ENCODE data around the gene NDUFS7. TPM values are rescaled to one million over a fixed set of nuclear protein-coding genes. Genes with fewer than 3 reads are reported as not detected.

The NDUFS7 gene
- total RNA-seq, 1 donor from 2014 or later = 83.3 TPM

DNA sequence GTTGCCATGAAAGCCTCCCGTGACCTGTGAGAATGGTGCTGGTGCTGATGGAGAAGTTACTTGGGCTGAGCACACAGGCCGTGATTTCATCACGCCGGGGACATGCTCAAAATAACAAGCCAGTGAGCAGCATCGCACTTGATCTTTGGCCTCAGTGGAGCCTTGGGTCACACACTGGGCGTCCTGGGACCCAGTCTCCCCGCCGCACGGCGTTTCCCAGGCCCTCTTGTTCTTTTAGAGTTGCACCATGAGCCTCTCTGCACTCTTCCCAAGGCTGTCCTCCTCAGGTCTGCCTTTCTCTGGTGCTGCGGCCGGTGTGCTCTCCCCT is 9.5 kb upstream of the NDUFS7 start:
- TF ChIP-seq, protein P1, sequence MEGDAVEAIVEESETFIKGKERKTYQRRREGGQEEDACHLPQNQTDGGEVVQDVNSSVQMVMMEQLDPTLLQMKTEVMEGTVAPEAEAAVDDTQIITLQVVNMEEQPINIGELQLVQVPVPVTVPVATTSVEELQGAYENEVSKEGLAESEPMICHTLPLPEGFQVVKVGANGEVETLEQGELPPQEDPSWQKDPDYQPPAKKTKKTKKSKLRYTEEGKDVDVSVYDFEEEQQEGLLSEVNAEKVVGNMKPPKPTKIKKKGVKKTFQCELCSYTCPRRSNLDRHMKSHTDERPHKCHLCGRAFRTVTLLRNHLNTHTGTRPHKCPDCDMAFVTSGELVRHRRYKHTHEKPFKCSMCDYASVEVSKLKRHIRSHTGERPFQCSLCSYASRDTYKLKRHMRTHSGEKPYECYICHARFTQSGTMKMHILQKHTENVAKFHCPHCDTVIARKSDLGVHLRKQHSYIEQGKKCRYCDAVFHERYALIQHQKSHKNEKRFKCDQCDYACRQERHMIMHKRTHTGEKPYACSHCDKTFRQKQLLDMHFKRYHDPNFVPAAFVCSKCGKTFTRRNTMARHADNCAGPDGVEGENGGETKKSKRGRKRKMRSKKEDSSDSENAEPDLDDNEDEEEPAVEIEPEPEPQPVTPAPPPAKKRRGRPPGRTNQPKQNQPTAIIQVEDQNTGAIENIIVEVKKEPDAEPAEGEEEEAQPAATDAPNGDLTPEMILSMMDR (conservative IDR thresholded peaks at IDR 0.05) = no peak
- no peak overlapping the region for H3K4me3 Mint-ChIP-seq
- no peaks in the 10 kb centered on the region for H3K27me3 Mint-ChIP-seq
- no peak for DNase-seq (ENCODE audit: extremely low spot score, unreplicated experiment)
- peaks cover 12% of the 10 kb centered on the region for H3K36me3 Mint-ChIP-seq
- no peaks in the 10 kb centered on the region for H3K4me1 Mint-ChIP-seq (ENCODE audit: unreplicated experiment)
- H3K27ac Mint-ChIP-seq = no peak overlapping the region
- H3K9me3 Mint-ChIP-seq = no peaks in the 10 kb centered on the region

GRCh38 chr19:1376415-1376805 is 7.3 kb upstream of the NDUFS7 start:
- TF ChIP-seq, protein P1 (conservative IDR thresholded peaks at IDR 0.05) = no peak
- H3K27me3 Mint-ChIP-seq = no peaks in the 10 kb centered on the region
- no peak overlapping the region for H3K27ac Mint-ChIP-seq
- peaks cover 9% of the 10 kb centered on the region for H3K36me3 Mint-ChIP-seq
- H3K4me3 Mint-ChIP-seq = no peak overlapping the region
- peaks cover 2% of the 10 kb centered on the region for H3K4me1 Mint-ChIP-seq (ENCODE audit: unreplicated experiment)
- H3K9me3 Mint-ChIP-seq = no peaks in the 10 kb centered on the region
- DNase-seq (ENCODE audit: extremely low spot score, unreplicated experiment) = no peak

DNA sequence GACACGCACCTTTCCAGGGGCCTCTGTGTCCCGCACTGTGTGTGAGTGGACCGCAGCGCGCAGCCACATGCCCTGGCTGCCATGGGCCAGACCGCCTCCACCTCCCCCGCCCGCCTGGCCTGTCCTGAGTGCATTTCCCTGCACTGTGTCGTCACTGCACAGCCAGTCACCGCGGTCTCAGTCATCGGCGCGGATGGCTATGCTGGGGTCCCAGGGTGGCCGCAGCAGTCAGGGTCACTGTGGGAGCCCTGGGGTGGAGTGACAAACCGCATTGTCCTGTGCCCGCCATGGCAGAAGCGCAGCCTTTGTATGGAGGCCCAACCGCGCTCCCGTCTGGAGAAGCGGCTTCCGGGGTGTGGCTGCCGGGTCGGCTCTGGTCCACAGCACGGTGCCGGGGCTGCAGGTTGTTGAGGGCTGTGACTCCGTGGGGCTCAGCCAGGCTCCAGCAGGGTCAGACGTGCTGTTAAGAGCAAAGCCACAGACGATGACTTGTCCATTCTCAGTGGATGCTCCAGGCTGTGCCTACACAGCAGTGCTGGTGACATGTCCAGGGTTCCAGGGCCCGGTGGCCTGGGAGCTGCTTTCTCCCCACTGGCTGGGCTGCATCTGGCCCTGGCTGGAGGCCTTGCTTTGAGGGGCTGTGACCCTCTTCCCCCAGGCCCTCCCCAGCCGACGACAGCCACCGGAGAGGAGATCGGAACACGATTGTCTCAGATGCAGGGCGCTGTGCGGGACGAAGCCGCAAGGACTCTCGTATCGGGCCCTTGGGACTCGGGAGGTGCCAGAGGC is 6.3 kb upstream of the NDUFS7 start:
- Mint-ChIP-seq H3K9me3 (no peaks in the 10 kb centered on the region), H3K27ac (no peak overlapping the region), H3K36me3 (peaks cover 9% of the 10 kb centered on the region), H3K4me1 (ENCODE audit: unreplicated experiment) (peaks cover 4% of the 10 kb centered on the region), H3K4me3 (no peak overlapping the region), H3K27me3 (no peaks in the 10 kb centered on the region)
- no peak for DNase-seq (ENCODE audit: extremely low spot score, unreplicated experiment)
- TF ChIP-seq, protein P1 (conservative IDR thresholded peaks at IDR 0.05) = no peak

DNA sequence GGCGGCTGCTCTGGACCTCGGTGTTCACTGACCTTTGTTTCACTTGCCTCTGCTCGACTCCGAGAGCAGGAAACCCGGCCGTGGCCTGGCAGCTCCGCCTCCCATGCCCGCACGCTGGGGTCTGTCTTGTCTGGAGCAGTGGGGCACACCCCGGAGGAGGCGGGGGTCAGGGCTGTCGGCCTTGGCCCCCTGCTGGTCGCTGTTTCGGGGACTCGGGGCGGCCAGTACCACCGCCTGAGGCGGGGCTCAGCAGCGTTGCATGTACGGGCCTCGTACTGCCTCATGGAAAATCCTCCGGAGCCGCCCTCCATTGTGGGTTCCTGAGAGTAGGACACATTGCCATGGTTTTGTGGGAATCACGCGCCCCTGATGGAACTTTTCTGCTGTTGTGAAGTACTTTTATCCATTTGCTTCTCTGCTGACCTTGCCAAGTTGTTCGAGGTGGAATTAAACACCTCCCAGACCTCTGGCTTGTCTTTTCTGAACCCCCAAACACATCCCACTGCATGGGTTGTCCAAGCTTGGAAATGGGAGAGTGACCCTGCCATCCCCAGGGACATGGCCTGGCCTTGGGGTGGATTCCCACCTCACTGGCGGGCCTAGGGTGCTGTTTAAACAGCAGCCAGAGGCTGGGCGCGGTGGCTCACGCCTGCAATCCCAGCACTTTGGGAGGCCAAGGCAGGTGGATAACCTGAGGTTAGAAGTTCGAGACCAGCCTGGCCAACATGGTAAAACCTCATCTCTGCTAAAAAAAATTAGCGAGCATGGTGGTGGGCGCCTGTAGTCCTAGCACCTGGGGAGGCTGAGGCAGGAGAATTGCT is 5.5 kb upstream of the NDUFS7 start:
- Mint-ChIP-seq H3K36me3 (peaks cover 11% of the 10 kb centered on the region), H3K27me3 (peaks cover 5% of the 10 kb centered on the region), H3K4me1 (ENCODE audit: unreplicated experiment) (peaks cover 10% of the 10 kb centered on the region), H3K27ac (no peak overlapping the region), H3K9me3 (no peaks in the 10 kb centered on the region), H3K4me3 (no peak overlapping the region)
- TF ChIP-seq, protein P1 (conservative IDR thresholded peaks at IDR 0.05) = peak; percentile 43
- DNase-seq (ENCODE audit: extremely low spot score, unreplicated experiment) = no peak

DNA sequence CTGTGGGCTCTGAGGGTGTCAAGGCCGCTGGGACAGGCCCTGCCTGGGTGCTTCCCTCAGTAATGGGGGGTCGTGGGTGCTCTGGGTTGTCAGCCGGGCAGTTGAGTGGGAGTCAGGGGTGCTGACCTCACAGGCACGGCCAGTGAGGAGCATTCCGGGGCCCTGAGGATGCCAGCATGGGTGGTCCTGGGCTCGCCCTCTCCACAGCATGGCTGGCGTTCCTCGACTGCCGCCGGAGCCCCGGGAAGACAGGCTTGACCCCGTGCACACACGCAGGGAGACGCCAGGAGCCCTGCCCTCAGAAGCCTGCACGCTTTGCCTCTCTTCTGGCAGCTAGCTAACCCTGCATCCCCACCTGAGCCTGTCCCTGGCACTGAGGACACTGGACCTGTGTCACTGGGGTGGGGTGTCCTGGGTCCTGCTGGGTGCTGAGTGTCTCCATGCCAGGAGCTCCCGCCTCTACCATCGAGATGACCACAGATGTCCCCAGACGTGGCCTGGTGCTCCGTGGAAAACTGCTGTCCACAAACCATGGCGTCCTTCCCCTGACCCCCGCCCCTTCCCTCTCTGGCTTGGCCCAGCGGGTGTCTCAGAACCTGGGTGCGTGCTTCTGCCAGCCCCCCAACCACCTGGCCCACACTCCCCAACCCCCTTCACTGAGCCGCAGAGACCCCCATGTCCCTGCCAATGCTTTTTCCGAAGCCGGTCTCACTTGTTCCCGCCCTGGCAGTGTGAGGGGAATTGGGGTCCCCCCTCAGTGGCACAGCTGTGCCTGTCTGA is 4.4 kb upstream of the NDUFS7 start:
- H3K27ac Mint-ChIP-seq = no peak overlapping the region
- H3K4me1 Mint-ChIP-seq (ENCODE audit: unreplicated experiment) = peaks cover 14% of the 10 kb centered on the region
- H3K36me3 Mint-ChIP-seq = peaks cover 12% of the 10 kb centered on the region
- TF ChIP-seq, protein P1 (conservative IDR thresholded peaks at IDR 0.05) = no peak
- H3K4me3 Mint-ChIP-seq = no peak overlapping the region
- H3K27me3 Mint-ChIP-seq = peaks cover 10% of the 10 kb centered on the region
- no peak for DNase-seq (ENCODE audit: extremely low spot score, unreplicated experiment)
- no peaks in the 10 kb centered on the region for H3K9me3 Mint-ChIP-seq

Data from type B pancreatic cell (in vitro differentiated cells).